ENCODE data around the gene RABGGTA. TPM values are rescaled to one million over a fixed set of nuclear protein-coding genes. Genes with fewer than 3 reads are reported as not detected.
"Not testable (repeated sequence)": the region's sequence is repeated elsewhere in the genome, so short reads cannot be mapped to it uniquely, and the experiment has no call there.

Gene RABGGTA
- total RNA-seq, 1 experiment from 2014 or later, result 27.1 TPM

DNA sequence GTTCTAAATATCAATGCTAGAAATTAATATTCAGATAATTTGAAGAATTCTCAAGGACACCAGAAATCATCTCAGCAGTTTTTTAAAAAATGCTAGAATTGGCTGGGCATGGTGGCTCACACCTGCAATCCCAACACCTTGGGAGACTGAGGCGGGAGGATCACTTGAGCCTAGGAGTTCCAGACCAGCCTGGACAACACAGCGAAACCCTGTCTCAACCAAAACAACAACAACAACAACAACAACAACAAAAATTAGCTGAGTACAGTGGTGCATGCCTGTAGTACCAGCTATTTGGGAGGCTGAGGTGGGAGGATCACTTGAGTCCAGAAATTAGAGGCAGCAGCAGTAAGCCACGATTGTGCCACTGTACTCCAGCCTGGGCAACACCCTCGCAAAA, 52.3 kb downstream of the RABGGTA start:
- H3K9me3 ChIP-seq, result no peaks in the 10 kb centered on the region
- Mint-ChIP-seq H3K27me3 (ENCODE audit: insufficient read depth, unreplicated experiment) (no peaks in the 10 kb centered on the region), H3K36me3 (ENCODE audit: insufficient read depth, unreplicated experiment) (peaks cover 31% of the 10 kb centered on the region), H3K27ac (ENCODE audit: unreplicated experiment) (no peak overlapping the region), H3K4me3 (ENCODE audit: unreplicated experiment) (no peak overlapping the region), H3K4me1 (ENCODE audit: low read depth, unreplicated experiment) (peaks cover 11% of the 10 kb centered on the region), H3K9me3 (ENCODE audit: unreplicated experiment) (no peaks in the 10 kb centered on the region)
- H3K4me1 ChIP-seq, result peaks cover 6% of the 10 kb centered on the region
- intact Hi-C loops (cut with micrococcal nuclease; ENCODE audit: unreplicated experiment), result no loop called here
- H3K4me3 ChIP-seq (ENCODE audit: low read depth, low read length), result no peak overlapping the region
- BruUV-seq (replicated peaks), result no TSS peak
- ChIA-PET POLR2A (no interaction called here), CTCF (no interaction called here)
- DNase-seq, result no peak
- no peaks in the 10 kb centered on the region; the same call in none of the 2 replicates for H3K36me3 ChIP-seq (ENCODE audit: control insufficient read depth, insufficient read depth, low read length)
- H3K27me3 ChIP-seq (replicated peaks; ENCODE audit: control insufficient read depth, insufficient read depth, low read length), result no peaks in the 10 kb centered on the region
- no peak for TF ChIP-seq CTCF (IDR thresholded peaks at IDR 0.05; ENCODE audit: insufficient read depth in 1 of 2, low read depth in 1 of 2, low read length in 1 of 2, severe bottlenecking in 1 of 2, unreplicated experiment in 1 of 2)

GRCh38 chr14:24216876-24217275, 54.5 kb downstream of the RABGGTA start:
- CTCF ChIA-PET; H3K36me3 ChIP-seq (ENCODE audit: control insufficient read depth, insufficient read depth, low read length); H3K27me3 Mint-ChIP-seq (ENCODE audit: insufficient read depth, unreplicated experiment); H3K9me3 Mint-ChIP-seq (ENCODE audit: unreplicated experiment); H3K27ac Mint-ChIP-seq (ENCODE audit: unreplicated experiment); POLR2A ChIA-PET; H3K9me3 ChIP-seq; BruUV-seq (replicated peaks); H3K27me3 ChIP-seq (replicated peaks; ENCODE audit: control insufficient read depth, insufficient read depth, low read length); H3K4me3 ChIP-seq (ENCODE audit: low read depth, low read length); DNase-seq: not testable (repeated sequence)
- Mint-ChIP-seq H3K36me3 (ENCODE audit: insufficient read depth, unreplicated experiment) (peaks cover 49% of the 10 kb centered on the region), H3K4me3 (ENCODE audit: unreplicated experiment) (peak overlapping the region; percentile 87), H3K4me1 (ENCODE audit: low read depth, unreplicated experiment) (peaks cover 13% of the 10 kb centered on the region)
- peaks cover 12% of the 10 kb centered on the region for H3K4me1 ChIP-seq
- intact Hi-C loops (cut with micrococcal nuclease; ENCODE audit: unreplicated experiment), result loop anchor here (1.0 kb wide), 3 partner anchors 15 to 80 kb away; partner anchors contain the start of genes GMPR2, NEDD8 and TINF2

GRCh38 chr14:24216345-24216699, 55.1 kb downstream of the RABGGTA start:
- peaks cover 12% of the 10 kb centered on the region for H3K4me1 ChIP-seq
- POLR2A ChIA-PET, result interaction anchor here (0.8 to 1.0 kb wide), 2 partner anchors 21 to 26 kb away, joined by 7 to 16 read pairs; partner anchors contain the start of genes TINF2 and TM9SF1
- peak overlapping the region; percentile 70; the same call in 1 of the 2 replicates for H3K4me3 ChIP-seq (ENCODE audit: low read depth, low read length)
- H3K27ac Mint-ChIP-seq (ENCODE audit: unreplicated experiment), result peak overlapping the region; percentile 88
- H3K4me1 Mint-ChIP-seq (ENCODE audit: low read depth, unreplicated experiment), result peaks cover 13% of the 10 kb centered on the region
- H3K27me3 Mint-ChIP-seq (ENCODE audit: insufficient read depth, unreplicated experiment), result no peaks in the 10 kb centered on the region
- CTCF ChIA-PET, result interaction anchor here (0.8 to 1.4 kb wide), 6 partner anchors 21 to 116 kb away, joined by 3 to 9 read pairs (median 4); partner anchors contain the start of genes IRF9, TINF2 and TM9SF1
- no peaks in the 10 kb centered on the region for H3K9me3 Mint-ChIP-seq (ENCODE audit: unreplicated experiment)
- no peaks in the 10 kb centered on the region; the same call in none of the 2 replicates for H3K36me3 ChIP-seq (ENCODE audit: control insufficient read depth, insufficient read depth, low read length)
- no peaks in the 10 kb centered on the region for H3K9me3 ChIP-seq
- H3K36me3 Mint-ChIP-seq (ENCODE audit: insufficient read depth, unreplicated experiment), result peaks cover 54% of the 10 kb centered on the region
- no TSS peak for BruUV-seq (replicated peaks)
- no peak for DNase-seq
- intact Hi-C loops (cut with micrococcal nuclease; ENCODE audit: unreplicated experiment), result loop anchor here (1.0 kb wide), 3 partner anchors 16 to 81 kb away; partner anchors contain the start of genes GMPR2, NEDD8 and TINF2
- no peaks in the 10 kb centered on the region for H3K27me3 ChIP-seq (replicated peaks; ENCODE audit: control insufficient read depth, insufficient read depth, low read length)
- peak overlapping the region; percentile 87 for H3K4me3 Mint-ChIP-seq (ENCODE audit: unreplicated experiment)
- no peak for TF ChIP-seq CTCF (IDR thresholded peaks at IDR 0.05; ENCODE audit: insufficient read depth in 1 of 2, low read depth in 1 of 2, low read length in 1 of 2, severe bottlenecking in 1 of 2, unreplicated experiment in 1 of 2)

Other genes starting within 250 kb of the RABGGTA start
- 0.88 and 1.00 TPM in 2 replicates for gene CARMIL3, start 219.6 kb downstream of the RABGGTA start, total RNA-seq (2022)
- not detected in 2 replicates for gene CPNE6, start 200.0 kb downstream of the RABGGTA start, total RNA-seq (2022)
- 132 and 146 TPM in 2 replicates for gene PCK2, start 177.3 kb downstream of the RABGGTA start, total RNA-seq (2022)
- gene DCAF11, start 156.8 kb downstream of the RABGGTA start, total RNA-seq (2022), result 58.1 and 65.9 TPM in 2 replicates
- gene NRL, start 156.6 kb downstream of the RABGGTA start, total RNA-seq (2022), result 2.1 and 2.3 TPM in 2 replicates
- gene FITM1, start 140.9 kb downstream of the RABGGTA start, total RNA-seq (2022), result 0.39 and 0.44 TPM in 2 replicates
- gene PSME1, start 135.4 kb downstream of the RABGGTA start, total RNA-seq (2022), result 130 and 141 TPM in 2 replicates
- gene EMC9, start 130.0 kb downstream of the RABGGTA start, total RNA-seq (2022), result 31.1 and 32.4 TPM in 2 replicates
- gene PSME2, start 125.0 kb downstream of the RABGGTA start, total RNA-seq (2022), result 142 and 145 TPM in 2 replicates
- gene RNF31, start 124.1 kb downstream of the RABGGTA start, total RNA-seq (2022), result 72.2 and 77.6 TPM in 2 replicates
- gene IRF9, start 110.3 kb downstream of the RABGGTA start, total RNA-seq (2022), result 54.1 and 55.4 TPM in 2 replicates
- 8.4 and 10.6 TPM in 2 replicates for gene REC8, start 99.5 kb downstream of the RABGGTA start, total RNA-seq (2022)
- gene IPO4, start 82.8 kb downstream of the RABGGTA start, total RNA-seq (2022), result 85.4 and 95.8 TPM in 2 replicates
- 41.9 and 47.1 TPM in 2 replicates for gene TM9SF1, start 76.2 kb downstream of the RABGGTA start, total RNA-seq (2022)
- gene TSSK4, start 65.9 kb downstream of the RABGGTA start, total RNA-seq (2022), result not detected in 2 replicates
- gene CHMP4A, start 58.1 kb downstream of the RABGGTA start, total RNA-seq (2022), result 57.7 and 58.7 TPM in 2 replicates
- 19.6 and 20.5 TPM in 2 replicates for gene MDP1, start 55.5 kb downstream of the RABGGTA start, total RNA-seq (2022)
- gene NEDD8, start 39.2 kb downstream of the RABGGTA start, total RNA-seq (2022), result 210 and 218 TPM in 2 replicates
- gene GMPR2, start 38.7 kb downstream of the RABGGTA start, total RNA-seq (2022), result 76.9 and 80.1 TPM in 2 replicates
- 33.4 and 34.4 TPM in 2 replicates for gene TINF2, start 29.0 kb downstream of the RABGGTA start, total RNA-seq (2022)
- gene TGM1, start 8.4 kb downstream of the RABGGTA start, total RNA-seq (2022), result 5.9 and 6.1 TPM in 2 replicates
- 15.6 and 18.1 TPM in 2 replicates for gene DHRS1, start 28.2 kb upstream of the RABGGTA start, total RNA-seq (2022)
- gene NOP9, start 28.3 kb upstream of the RABGGTA start, total RNA-seq (2022), result 35.1 and 38.3 TPM in 2 replicates
- 3.5 and 7.2 TPM in 2 replicates for gene CIDEB, start 36.4 kb upstream of the RABGGTA start, total RNA-seq (2022)
- 10.3 and 12.3 TPM in 2 replicates for gene LTB4R2, start 38.5 kb upstream of the RABGGTA start, total RNA-seq (2022)
- gene LTB4R, start 39.9 kb upstream of the RABGGTA start, total RNA-seq (2022), result 7.3 and 7.8 TPM in 2 replicates
- gene ADCY4, start 63.5 kb upstream of the RABGGTA start, total RNA-seq (2022), result 0.57 and 0.60 TPM in 2 replicates
- gene RIPK3, start 68.4 kb upstream of the RABGGTA start, total RNA-seq (2022), result 1.5 TPM in 2 replicates
- gene NFATC4, start 96.6 kb upstream of the RABGGTA start, total RNA-seq (2022), result 0.84 and 0.88 TPM in 2 replicates
- 5.9 and 6.1 TPM in 2 replicates for gene NYNRIN, start 127.4 kb upstream of the RABGGTA start, total RNA-seq (2022)
- gene CBLN3, start 158.1 kb upstream of the RABGGTA start, total RNA-seq (2022), result 1.1 and 1.4 TPM in 2 replicates
- gene KHNYN, start 158.4 kb upstream of the RABGGTA start, total RNA-seq (2022), result 50.0 and 50.5 TPM in 2 replicates
- 44.1 and 45.8 TPM in 2 replicates for gene SDR39U1, start 171.2 kb upstream of the RABGGTA start, total RNA-seq (2022)
- not detected in 2 replicates for gene CMA1, start 236.7 kb upstream of the RABGGTA start, total RNA-seq (2022)